Femur (tissue), 1 donor: ENCODE results near the gene CCND2.
A peak's percentile ranks its signal among the peaks of the same experiment; 100 is the strongest.

Experiments
- DNase-seq: peaks from one replicate; pipeline ENCODE4 v3.0.0-alpha.2; 2017

Gene CCND2

GRCh38 chr12:4257442-4257841, 16.1 kb upstream of the CCND2 start:
- no peak for DNase-seq

- DNase-seq = no peak
Measured at GRCh38 chr12:4259099-4259498, 14.5 kb upstream of the CCND2 start.

DNA sequence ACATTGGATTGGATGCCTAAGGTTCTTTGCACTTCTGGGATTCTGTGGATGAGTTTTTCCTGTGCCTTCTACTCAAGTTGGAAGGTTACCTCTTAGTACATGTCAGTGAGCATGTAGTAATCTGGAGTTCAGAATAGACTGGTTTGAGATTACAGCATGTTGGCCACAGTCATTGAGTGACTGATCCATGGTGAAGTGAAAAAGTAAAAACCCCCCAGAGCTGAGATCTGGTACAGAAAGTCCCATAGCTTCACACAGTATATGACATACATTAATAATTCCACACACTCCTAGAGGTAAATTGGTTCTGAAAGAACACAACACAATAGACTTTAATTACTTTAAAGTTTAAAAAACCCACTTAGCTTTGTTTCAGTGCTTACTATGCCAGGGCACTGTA, 11.9 kb upstream of the CCND2 start:
- no peak for DNase-seq

- no peak for DNase-seq
Measured at GRCh38 chr12:4265280-4265679, 8.3 kb upstream of the CCND2 start.

DNA sequence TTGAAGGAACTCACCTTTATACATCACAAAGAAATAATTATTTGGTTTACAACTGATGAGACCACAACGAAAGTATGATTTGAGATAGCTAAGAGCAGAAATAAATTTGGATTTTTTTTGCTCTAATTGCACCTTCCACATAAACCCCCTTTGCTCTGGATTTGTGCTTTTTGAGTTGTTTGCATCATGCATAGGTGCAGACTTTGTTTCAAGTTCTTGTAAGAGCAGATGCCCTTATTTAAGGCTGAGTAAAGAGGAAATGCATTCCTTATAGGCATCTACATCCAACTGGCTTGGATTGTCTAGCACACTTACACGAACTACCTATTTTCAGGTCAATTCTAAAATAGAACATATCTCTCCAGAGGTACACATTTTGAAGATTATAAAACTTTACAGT, 6.6 kb upstream of the CCND2 start:
- DNase-seq = no peak

- DNase-seq = no peak
Measured at GRCh38 chr12:4267704-4268328, 5.7 kb upstream of the CCND2 start.

DNA sequence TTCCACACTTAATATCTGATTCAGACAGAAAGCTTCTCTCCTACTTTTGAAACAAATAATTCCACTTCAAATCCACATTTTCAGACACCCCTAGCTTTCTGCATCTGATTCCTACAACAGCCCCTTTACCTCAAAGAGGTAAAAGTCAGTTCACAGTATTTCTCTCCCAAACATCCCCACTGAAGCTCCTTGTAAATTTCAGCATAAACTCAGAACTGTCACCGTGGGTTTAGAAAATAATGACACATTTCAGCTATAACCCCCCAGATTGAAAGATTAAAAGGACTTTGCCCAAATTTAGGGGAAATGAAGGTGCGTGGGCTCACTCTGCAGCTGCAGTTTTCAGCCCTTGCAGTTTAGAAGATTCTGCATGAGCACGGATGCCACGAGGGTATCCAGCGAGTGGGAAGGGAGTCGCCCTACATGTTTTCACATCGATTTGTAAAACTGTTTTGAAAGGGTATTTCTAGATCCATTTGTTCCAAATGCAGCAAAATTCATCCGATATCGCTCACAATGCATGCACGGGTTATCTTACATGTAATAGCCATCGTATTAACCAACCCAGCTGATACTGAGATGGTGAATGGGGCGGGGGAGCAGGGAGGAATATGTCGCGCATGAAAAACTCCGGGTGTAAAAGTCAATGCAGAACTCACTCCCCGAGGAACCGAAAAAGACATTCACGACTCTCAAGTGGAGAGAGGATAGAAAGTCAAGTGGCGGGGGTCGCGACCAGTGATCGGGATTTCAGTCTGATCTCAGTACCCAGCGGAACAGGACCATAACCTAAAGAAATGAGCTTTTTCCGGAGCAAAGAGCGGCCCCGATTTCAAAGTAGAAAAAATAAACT, 5.0 kb upstream of the CCND2 start:
- DNase-seq = no peak

- DNase-seq = peak; percentile 94
Measured at GRCh38 chr12:4269279-4269991, 4.1 kb upstream of the CCND2 start.

GRCh38 chr12:4270016-4270830, 3.3 kb upstream of the CCND2 start:
- no peak for DNase-seq

GRCh38 chr12:4270831-4271716, 2.5 kb upstream of the CCND2 start:
- DNase-seq = peak; percentile 73

DNA sequence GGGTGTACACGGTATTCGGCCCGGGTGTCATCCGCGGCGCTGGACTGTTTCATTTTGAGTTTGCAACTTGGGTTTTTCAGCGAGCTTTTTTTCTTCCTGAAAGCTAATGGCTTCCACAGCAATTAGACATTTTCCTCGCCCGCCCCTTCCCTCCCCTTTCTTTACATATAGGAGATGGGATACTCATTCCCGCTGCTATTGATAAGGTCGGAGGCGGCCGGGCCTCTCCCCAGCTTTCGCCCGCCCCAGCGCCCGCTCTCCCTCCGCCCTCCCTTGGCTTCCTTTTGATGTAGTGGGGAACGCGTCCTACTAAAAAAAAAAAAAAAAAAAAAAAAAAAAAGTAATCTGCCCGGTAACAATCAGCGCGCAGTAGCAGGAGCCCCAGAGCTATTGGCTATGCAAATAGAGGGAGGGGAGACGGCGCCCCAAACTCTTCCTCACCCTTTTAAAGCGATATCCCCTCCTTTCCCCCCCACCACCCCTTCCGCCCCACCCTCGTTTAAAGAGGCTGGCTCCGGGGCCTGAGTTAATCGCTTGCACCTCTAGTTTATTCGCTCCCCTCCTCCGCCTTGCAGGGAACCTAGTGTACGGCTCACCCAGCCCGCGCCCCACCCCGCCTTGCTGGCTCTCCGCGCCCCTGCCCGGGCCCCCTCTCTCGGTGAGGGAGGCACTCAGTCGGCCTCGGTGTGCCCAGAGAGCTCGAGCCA, 1.7 kb upstream of the CCND2 start:
- DNase-seq = peak; percentile 93

DNA sequence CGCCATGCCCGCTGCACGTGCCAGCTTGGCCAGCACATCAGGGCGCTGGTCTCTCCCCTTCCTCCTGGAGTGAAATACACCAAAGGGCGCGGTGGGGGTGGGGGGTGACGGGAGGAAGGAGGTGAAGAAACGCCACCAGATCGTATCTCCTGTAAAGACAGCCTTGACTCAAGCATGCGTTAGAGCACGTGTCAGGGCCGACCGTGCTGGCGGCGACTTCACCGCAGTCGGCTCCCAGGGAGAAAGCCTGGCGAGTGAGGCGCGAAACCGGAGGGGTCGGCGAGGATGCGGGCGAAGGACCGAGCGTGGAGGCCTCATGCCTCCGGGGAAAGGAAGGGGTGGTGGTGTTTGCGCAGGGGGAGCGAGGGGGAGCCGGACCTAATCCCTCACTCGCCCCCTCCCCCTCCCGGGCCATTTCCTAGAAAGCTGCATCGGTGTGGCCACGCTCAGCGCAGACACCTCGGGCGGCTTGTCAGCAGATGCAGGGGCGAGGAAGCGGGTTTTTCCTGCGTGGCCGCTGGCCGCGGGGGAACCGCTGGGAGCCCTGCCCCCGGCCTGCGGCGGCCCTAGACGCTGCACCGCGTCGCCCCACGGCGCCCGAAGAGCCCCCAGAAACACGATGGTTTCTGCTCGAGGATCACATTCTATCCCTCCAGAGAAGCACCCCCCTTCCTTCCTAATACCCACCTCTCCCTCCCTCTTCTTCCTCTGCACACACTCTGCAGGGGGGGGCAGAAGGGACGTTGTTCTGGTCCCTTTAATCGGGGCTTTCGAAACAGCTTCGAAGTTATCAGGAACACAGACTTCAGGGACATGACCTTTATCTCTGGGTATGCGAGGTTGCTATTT, 914 bp upstream of the CCND2 start:
- peak; percentile 78 for DNase-seq

DNA sequence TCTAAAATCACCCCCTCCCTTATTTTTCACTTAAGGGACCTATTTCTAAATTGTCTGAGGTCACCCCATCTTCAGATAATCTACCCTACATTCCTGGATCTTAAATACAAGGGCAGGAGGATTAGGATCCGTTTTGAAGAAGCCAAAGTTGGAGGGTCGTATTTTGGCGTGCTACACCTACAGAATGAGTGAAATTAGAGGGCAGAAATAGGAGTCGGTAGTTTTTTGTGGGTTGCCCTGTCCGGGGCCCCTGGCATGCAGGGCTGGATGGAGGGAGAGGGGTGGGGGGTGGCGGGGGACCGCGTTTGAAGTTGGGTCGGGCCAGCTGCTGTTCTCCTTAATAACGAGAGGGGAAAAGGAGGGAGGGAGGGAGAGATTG, 300 bp upstream of the CCND2 start:
- no peak for DNase-seq

DNA sequence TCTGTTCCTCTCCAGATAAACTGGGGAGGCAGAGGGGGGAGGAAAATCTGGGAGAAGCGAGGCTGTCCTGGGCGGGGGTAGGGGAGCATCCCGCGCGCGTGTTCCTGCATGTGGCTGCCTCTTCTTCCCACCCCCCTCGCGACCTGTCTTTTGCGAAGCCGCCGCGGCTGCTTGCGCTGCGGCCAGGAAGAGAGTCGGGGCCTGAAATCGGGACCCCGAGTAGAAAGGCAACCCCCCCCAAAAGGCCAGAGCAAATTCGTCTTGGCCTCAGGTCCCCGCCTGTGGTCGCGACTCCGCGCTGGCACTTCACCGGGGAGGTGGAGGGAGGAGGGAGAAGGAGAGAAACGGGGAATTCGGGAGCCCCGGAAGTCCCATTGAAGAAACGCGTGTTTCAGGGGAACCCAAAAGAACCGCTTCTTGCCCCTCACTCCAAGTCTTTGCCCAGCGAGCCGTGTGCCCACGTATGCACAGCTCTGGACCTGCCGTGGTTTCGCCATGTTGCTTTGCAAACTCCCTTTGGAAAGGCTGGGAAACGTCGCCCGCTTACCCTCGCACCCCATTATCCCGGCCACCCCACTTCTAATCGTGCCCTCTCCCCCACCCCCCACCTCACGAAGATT, 944 bp downstream of the CCND2 start:
- no peak for DNase-seq

- no peak for DNase-seq
Measured at GRCh38 chr12:4275016-4275869, 1.7 kb downstream of the CCND2 start.

GRCh38 chr12:4275870-4276301, 2.3 kb downstream of the CCND2 start:
- DNase-seq = no peak

- peak; percentile 95 for DNase-seq
Measured at GRCh38 chr12:4276524-4277204, 3.1 kb downstream of the CCND2 start.

GRCh38 chr12:4277205-4277543, 3.6 kb downstream of the CCND2 start:
- no peak for DNase-seq
